IPS DF 4.7 (cell line): Measurements from ENCODE around the gene PMPCA.

Experiments used
- DNase-seq: peaks from one replicate; pipeline ENCODE4 v3.0.0-alpha.2; 2013; ENCODE audit warnings: low spot score; ENCODE audit errors: extremely low read depth

Gene PMPCA

GRCh38 chr9:136373300-136374182 is 36.9 kb upstream of the PMPCA start, which contains the start of gene CARD9:
Gene CARD9 (minus strand): TSS chr9:136373669. CDS start chr9:136372078, 1,591 bp downstream.
- DNase-seq: no peak

DNA sequence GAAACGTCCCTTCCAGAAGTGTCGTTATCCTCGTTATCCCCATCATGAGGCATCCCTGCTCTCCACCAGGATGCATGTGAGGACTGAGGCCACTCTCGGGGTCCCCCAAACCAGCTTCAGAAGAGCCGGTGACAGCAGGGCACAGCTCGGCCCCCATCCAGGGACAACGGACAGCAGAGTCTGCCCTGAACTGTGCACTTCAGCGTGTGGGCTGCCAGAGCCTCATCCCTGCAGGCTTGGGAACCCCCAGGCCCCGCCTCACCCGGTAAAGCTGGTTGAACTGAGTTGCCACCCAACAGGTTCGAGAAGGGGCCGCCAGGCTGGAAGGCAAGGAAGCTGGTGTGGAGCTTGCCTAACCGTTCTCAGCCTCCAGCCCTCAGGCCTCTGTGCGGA is 36.3 kb upstream of the PMPCA start:
- DNase-seq: no peak

- no peak for DNase-seq
Observed at GRCh38 chr9:136375096-136375495, 35.4 kb upstream of the PMPCA start.

DNA sequence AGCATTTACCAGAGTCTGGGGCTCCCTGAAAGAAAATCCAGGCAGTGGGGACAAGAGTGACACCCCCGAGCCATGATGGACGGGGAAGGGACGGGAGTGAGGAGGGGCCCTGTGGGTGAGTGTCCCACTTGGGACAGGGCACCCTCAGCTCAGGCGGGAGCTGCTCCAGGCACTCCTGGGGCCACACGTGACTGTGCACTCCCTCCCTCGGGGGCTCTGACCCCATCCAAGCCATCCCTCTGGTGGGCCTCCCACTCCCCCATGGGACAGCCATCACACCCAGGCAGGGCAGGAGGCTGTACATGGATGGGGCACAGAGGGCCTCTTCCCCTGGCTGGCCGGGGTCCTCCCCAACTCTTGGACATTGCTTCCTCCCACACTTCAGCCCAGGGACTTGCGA is 34.0 kb upstream of the PMPCA start:
- no peak for DNase-seq

DNA sequence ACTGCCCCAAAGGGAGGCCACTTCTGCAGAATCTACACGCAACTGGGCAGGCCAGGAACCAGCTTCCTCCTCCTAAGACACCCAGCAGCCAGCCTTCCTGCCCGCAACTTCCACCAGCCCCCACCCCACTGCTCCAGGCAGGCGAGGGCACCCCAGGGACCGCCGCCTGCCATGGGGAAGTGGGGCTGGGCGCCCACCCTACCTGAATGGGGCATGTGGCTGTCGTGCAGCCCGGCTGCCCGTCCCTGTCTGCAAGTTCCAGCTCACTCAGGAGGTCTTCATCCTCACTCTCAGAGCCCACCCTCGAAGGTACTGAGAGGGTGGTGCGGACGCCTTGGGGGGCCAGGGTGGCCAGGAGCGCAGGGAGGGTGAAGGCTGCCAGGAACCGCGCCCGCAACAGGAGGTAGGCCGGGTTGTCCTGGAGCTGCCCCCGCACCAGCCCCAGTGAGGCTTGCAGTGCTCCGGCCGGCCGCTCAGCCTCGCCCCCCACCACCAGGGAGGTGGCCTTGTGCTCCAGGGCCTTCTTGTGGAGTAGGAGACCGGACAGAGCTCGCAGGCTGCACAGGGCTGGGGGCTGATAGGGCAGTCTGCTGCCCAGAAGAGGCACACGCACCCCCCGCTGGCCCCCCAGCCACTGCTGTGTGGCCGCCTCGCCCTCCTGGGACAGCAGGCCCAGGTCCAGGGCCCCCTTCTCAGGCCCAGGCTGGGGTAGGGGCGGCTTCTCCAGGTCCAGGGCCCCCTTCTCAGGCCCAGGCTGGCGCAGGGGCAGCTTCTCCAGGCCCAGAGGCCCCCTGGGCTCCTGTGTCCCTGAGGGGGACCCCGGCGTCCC is 32.9 kb upstream of the PMPCA start:
- no peak for DNase-seq

- DNase-seq: no peak
Observed at GRCh38 chr9:136378170-136379002, 32.1 kb upstream of the PMPCA start.

DNA sequence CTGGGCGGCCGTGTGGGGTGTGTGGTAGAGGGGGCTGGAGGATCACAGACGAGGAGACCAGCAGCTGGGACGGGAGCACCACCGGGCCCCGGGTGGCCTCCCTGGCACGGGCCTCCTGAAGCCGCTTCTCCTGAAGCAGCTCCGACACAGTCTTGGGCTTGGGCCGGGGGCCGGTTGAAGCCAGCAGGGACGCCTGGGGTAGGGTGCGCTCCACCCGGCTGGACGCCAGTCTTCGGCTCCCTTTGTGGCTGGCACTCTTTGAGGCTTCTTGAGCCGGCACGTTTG is 31.5 kb upstream of the PMPCA start:
- no peak for DNase-seq

DNA sequence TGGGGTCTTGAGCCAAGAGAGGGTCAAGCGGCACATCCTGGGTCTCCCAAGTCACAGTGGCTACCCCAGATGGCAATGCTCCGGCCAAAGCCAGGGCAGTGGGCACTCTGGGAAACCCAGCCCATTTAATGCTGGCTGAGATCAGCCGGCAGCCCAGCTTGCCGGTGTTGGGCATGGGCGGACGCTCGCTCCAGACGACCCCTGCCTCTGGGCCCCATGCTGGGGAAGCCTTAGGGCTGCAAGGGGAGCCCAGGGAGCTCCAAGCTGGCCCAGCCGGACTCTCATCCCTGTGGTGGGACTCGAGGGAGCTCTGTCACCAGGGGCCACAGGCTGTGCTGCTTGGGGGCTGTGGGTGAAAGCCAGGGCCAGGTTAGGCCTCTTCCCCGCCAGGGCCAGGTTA is 31.1 kb upstream of the PMPCA start:
- no peak for DNase-seq

- no peak for DNase-seq
Observed at GRCh38 chr9:136379891-136380290, 30.6 kb upstream of the PMPCA start.

- no peak for DNase-seq
Observed at GRCh38 chr9:136380381-136380780, 30.1 kb upstream of the PMPCA start.

DNA sequence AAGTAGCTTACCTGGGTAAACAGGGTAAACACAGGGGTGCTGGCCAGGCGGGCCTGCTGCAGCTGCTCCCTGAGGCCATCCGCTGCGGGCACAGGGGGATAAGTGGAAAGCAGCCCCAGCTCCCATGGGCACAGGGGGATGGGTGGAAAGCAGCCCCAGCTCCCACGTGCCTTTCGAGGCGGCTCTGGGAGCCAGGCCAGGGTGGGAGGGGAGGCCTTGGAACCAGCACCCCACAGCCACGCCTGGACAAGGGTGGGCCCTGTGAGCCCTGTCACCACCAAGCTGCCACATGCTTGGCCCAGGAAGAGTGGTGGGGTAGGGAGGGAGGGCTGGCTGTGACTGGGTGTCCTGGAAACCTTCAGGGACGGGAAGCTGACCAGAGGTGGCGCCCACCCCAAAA is 29.1 kb upstream of the PMPCA start:
- no peak for DNase-seq

- no peak for DNase-seq
Observed at GRCh38 chr9:136381966-136382513, 28.4 kb upstream of the PMPCA start.

DNA sequence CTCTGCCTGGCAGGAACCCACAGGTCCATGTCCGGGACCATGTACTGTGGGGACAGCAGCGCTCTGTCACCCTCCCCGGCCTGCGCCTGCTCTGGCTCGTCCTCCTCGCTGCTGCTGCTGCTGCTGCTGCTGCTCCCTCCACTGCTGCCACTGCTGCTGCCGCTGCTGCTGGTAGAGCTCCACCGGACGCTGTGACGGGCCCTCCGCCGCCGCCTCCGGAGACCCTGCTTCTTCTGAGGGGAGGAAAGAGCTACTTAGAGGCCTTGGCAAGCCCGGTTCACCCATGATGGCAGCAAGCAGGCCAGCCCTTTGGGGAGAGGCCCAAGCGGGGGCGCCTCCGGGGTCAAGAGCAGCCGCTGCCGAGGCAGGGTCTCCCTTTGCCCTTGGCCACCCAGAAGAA is 27.0 kb upstream of the PMPCA start:
- DNase-seq: no peak

- no peak for DNase-seq
Observed at GRCh38 chr9:136385015-136385414, 25.4 kb upstream of the PMPCA start.

GRCh38 chr9:136386018-136386417 is 24.4 kb upstream of the PMPCA start:
- DNase-seq: no peak

- DNase-seq: no peak
Observed at GRCh38 chr9:136387217-136387616, 23.2 kb upstream of the PMPCA start.

- DNase-seq: no peak
Observed at GRCh38 chr9:136389396-136389795, 21.1 kb upstream of the PMPCA start.

DNA sequence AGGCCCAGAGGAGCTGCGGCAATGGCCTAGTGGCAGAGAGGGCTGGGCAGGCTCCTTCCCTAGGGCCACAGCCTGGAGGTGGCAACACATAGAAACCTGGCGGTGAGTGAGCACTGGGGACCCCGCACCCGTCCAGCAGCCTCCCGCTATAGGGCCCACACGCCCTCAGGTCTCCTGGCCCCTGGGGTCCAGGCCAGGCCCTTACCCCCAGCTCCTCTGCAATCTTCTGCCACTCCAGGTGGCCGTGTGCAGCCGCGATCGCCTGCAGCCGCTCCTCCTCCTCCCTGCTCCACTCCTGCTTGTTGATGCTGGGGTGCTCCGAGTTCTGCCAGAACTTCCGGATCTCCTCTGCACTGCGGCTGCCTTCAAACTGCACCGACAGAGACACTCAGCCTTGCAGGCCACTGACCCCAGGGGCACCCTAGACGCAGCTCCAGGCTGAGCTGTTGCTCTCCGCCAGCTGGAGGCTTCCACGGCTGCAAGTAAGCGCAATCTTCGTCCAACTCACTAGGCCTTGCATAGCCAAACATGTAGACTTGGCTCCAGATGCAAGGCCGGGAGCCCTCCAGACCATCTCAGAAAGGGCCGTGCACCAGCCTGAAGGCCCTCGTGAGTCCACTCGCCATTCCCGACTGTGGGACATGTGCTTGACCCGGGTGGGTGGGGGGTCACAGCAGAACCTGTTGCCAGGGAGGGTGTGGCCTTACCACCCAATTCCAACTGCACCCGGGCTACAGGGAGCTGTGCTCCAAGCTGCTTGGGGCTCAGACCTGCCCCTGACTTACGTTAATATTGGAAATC is 18.5 kb upstream of the PMPCA start:
- no peak for DNase-seq

- no peak for DNase-seq
Observed at GRCh38 chr9:136392538-136393449, 17.7 kb upstream of the PMPCA start.

- no peak for DNase-seq
Observed at GRCh38 chr9:136393531-136393930, 16.9 kb upstream of the PMPCA start.
